Neural cell (in vitro differentiated cells): Measurements from ENCODE around the gene MTCH1. TPM values are rescaled to one million over a fixed set of nuclear protein-coding genes. Genes with fewer than 3 reads are reported as not detected.

ENCODE experiments used
- H2AFZ ChIP-seq: fragments of 200-600, 300-800 bp; sonication (generic), shearing (Covaris generic); 2 replicates; pipeline ENCODE4 v1.6.0; 2014; ENCODE audit warnings: low read depth, mild to moderate bottlenecking, antibody characterized with exemption, low read length, moderate library complexity
- H3F3A ChIP-seq: fragments of 200-600 bp; shearing (Covaris generic); 2 replicates; pipeline ENCODE4 v1.6.1; 2016; ENCODE audit warnings: mild to moderate bottlenecking, moderate library complexity, mixed read lengths, antibody characterized with exemption, low read length; ENCODE audit not compliant: insufficient read depth, poor library complexity, severe bottlenecking
- H3K27ac ChIP-seq: fragments of 200-600, 300-800 bp; sonication (generic), shearing (Covaris generic); 2 replicates; pipeline ENCODE4 v1.5.1; 2014; ENCODE audit warnings: mild to moderate bottlenecking, low read length, moderate library complexity
- H3K27me3 ChIP-seq: fragments of 300-800, 200-600 bp; sonication (generic), shearing (Covaris generic); 2 replicates; pipeline ENCODE4 v1.6.0; 2014; ENCODE audit warnings: mild to moderate bottlenecking, low read depth, low read length, moderate library complexity; ENCODE audit not compliant: insufficient read depth
- H3K36me3 ChIP-seq: fragments of 300-800, 200-600 bp; sonication (generic), shearing (Covaris generic); 2 replicates; pipeline ENCODE4 v1.5.1; 2014; ENCODE audit warnings: mild to moderate bottlenecking, antibody characterized with exemption, low read length, moderate library complexity; ENCODE audit not compliant: insufficient read depth
- H3K4me2 ChIP-seq: fragments of 300-800, 200-600 bp; sonication (generic), shearing (Covaris generic); 2 replicates; pipeline ENCODE4 v1.6.0; 2014; ENCODE audit warnings: mild to moderate bottlenecking, low read length
- H3K4me3 ChIP-seq: fragments of 300-800, 200-600 bp; sonication (generic), shearing (Covaris generic); 2 replicates; pipeline ENCODE4 v1.5.1; 2014; ENCODE audit warnings: mild to moderate bottlenecking, low read length, moderate library complexity
- H3K79me2 ChIP-seq: fragments of 200-600 bp; shearing (Covaris generic); replicated peaks from 2 replicates; pipeline ENCODE4 v1.6.0; 2014; ENCODE audit warnings: mild to moderate bottlenecking, low read length, moderate library complexity; ENCODE audit not compliant: insufficient read depth
- H3K9ac ChIP-seq: fragments of 300-800, 200-600 bp; sonication (generic), shearing (Covaris generic); 2 replicates; pipeline ENCODE4 v1.6.1; 2016; ENCODE audit warnings: mild to moderate bottlenecking, low read length, mixed read lengths
- H3K9me2 ChIP-seq: fragments of 200-600 bp; shearing (Covaris generic); 2 replicates; pipeline ENCODE4 v1.6.1; 2016; ENCODE audit warnings: mild to moderate bottlenecking, low read length, mixed read lengths; ENCODE audit not compliant: insufficient read depth
- H3K9me3 ChIP-seq: fragments of 200-600, 300-800 bp; sonication (generic), shearing (Covaris generic); 2 replicates; pipeline ENCODE4 v1.6.1; 2016; ENCODE audit warnings: mild to moderate bottlenecking, mixed run types, low read length, moderate library complexity, mixed read lengths
- H4K20me1 ChIP-seq: fragments of 200-600 bp; shearing (Covaris generic); 2 replicates; pipeline ENCODE4 v1.6.1; 2016; ENCODE audit warnings: mild to moderate bottlenecking, mixed run types; ENCODE audit not compliant: insufficient read depth
- CTCF ChIP-seq: fragments of 450-650 bp; IDR thresholded peaks from 2 replicates; pipeline ENCODE4 v1.5.1; 2014; ENCODE audit warnings: antibody characterized with exemption, mild to moderate bottlenecking, moderate library complexity; ENCODE audit not compliant: poor library complexity, severe bottlenecking
- EP300 ChIP-seq: fragments of 450-650 bp; conservative IDR thresholded peaks from 2 replicates; pipeline ENCODE4 v1.6.1; 2014; ENCODE audit warnings: antibody characterized with exemption, mild to moderate bottlenecking, moderate library complexity; ENCODE audit not compliant: poor library complexity, severe bottlenecking
- EZH2 ChIP-seq: fragments of 200-600, 300-800 bp; shearing (Covaris generic), sonication (generic); IDR thresholded peaks from 2 replicates; pipeline ENCODE4 v1.6.1; 2014; ENCODE audit warnings: antibody characterized with exemption, low read length, borderline replicate concordance, mild to moderate bottlenecking; ENCODE audit not compliant: insufficient read depth, poor library complexity, severe bottlenecking
- MXI1 ChIP-seq: fragments of 450-650 bp; conservative IDR thresholded peaks from 2 replicates; pipeline ENCODE4 v1.6.1; 2014; ENCODE audit warnings: antibody characterized with exemption, mild to moderate bottlenecking; ENCODE audit not compliant: poor library complexity, severe bottlenecking
- POLR2AphosphoS5 ChIP-seq: IDR thresholded peaks from 2 replicates; pipeline ENCODE4 v1.6.1; 2012
- RAD21 ChIP-seq: fragments of 450-650 bp; conservative IDR thresholded peaks from 2 replicates; pipeline ENCODE4 v1.6.1; 2014; ENCODE audit warnings: antibody characterized with exemption, mild to moderate bottlenecking, moderate library complexity
- REST ChIP-seq: IDR thresholded peaks from 2 replicates; pipeline ENCODE4 v1.6.1; 2012; ENCODE audit warnings: borderline replicate concordance
- SMC3 ChIP-seq: fragments of 450-650 bp; conservative IDR thresholded peaks from 2 replicates; pipeline ENCODE4 v1.6.1; 2014; ENCODE audit warnings: antibody characterized with exemption, mild to moderate bottlenecking, moderate library complexity; ENCODE audit not compliant: poor library complexity
- TAF1 ChIP-seq: IDR thresholded peaks from 2 replicates; pipeline ENCODE4 v1.6.1; 2012; ENCODE audit warnings: low read depth
- polyA minus RNA-seq: library from RNA; depleted of rRNA, polyadenylated mRNA; stranded (reverse); fragments of >200 nt; gene quantifications from 2 replicates; pipeline ENCODE4 v1.2.3, GENCODE V29; 2014
- polyA plus RNA-seq: library from polyadenylated mRNA; depleted of rRNA; stranded (reverse); fragments of >200 nt; gene quantifications from 2 replicates; pipeline ENCODE4 v1.2.3, GENCODE V29; 2014

The MTCH1 gene
- polyA plus RNA-seq: 217 and 232 TPM in 2 replicates
- 164 and 170 TPM in 2 replicates for polyA minus RNA-seq

- peaks cover 7% of the 10 kb centered on the region for H4K20me1 ChIP-seq
- peak within 1 kb of the TSS; percentile 98 for H3K4me2 ChIP-seq
- no peaks in the 10 kb centered on the region for H3K36me3 ChIP-seq
- H3K79me2 ChIP-seq: peaks cover 42% of the 10 kb centered on the region
- peak within 1 kb of the TSS; percentile 92 for H3K9ac ChIP-seq
- no peaks in the 10 kb centered on the region for H3K27me3 ChIP-seq
- TF ChIP-seq TAF1: peak; percentile 25
- no peak for TF ChIP-seq REST
- no peak for TF ChIP-seq EZH2
- no peak for TF ChIP-seq RAD21
- TF ChIP-seq CTCF: no peak
- TF ChIP-seq MXI1: peak; percentile 92
- TF ChIP-seq POLR2AphosphoS5: peak; percentile 92
- TF ChIP-seq SMC3: peak; percentile 63
- TF ChIP-seq EP300: peak; percentile 73
- no peaks in the 10 kb centered on the region for H3F3A ChIP-seq
- peak within 1 kb of the TSS; percentile 89 for H3K27ac ChIP-seq
- peak within 1 kb of the TSS; percentile 88 for H2AFZ ChIP-seq
- H3K9me2 ChIP-seq: no peaks in the 10 kb centered on the region
- H3K4me3 ChIP-seq: peak within 1 kb of the TSS; percentile 89
- no peaks in the 10 kb centered on the region for H3K9me3 ChIP-seq
These were observed at the start of gene MTCH1 for GRCh38 chr6:36985808-36986703. TSS of gene MTCH1 (minus strand) at chr6:36986196. CDS start at chr6:36986173, 23 bp downstream.

- Histone ChIP-seq H3F3A (no peaks in the 10 kb centered on the region), H2AFZ (no peak overlapping the region), H4K20me1 (no peaks in the 10 kb centered on the region), H3K36me3 (no peaks in the 10 kb centered on the region), H3K27ac (no peak overlapping the region), H3K9me3 (no peaks in the 10 kb centered on the region), H3K4me2 (no peak overlapping the region), H3K4me3 (no peak overlapping the region), H3K9me2 (no peaks in the 10 kb centered on the region), H3K79me2 (no peaks in the 10 kb centered on the region), H3K27me3 (no peaks in the 10 kb centered on the region), H3K9ac (no peak overlapping the region)
- TF ChIP-seq EZH2: no peak
- no peak for TF ChIP-seq MXI1
- TF ChIP-seq REST: no peak
- TF ChIP-seq EP300: no peak
- TF ChIP-seq POLR2AphosphoS5: no peak
- no peak for TF ChIP-seq RAD21
- no peak for TF ChIP-seq SMC3
- no peak for TF ChIP-seq TAF1
- TF ChIP-seq CTCF: no peak
These were observed 48.1 kb upstream of the MTCH1 start for GRCh38 chr6:37033819-37034795.
